ENCODE data around the gene NIT1. TPM values are rescaled to one million over a fixed set of nuclear protein-coding genes. Genes with fewer than 3 reads are reported as not detected.

The NIT1 gene
- total and polyA plus RNA-seq, 4 donors = 26.9 to 40.4 (median 38.0) TPM

DNA sequence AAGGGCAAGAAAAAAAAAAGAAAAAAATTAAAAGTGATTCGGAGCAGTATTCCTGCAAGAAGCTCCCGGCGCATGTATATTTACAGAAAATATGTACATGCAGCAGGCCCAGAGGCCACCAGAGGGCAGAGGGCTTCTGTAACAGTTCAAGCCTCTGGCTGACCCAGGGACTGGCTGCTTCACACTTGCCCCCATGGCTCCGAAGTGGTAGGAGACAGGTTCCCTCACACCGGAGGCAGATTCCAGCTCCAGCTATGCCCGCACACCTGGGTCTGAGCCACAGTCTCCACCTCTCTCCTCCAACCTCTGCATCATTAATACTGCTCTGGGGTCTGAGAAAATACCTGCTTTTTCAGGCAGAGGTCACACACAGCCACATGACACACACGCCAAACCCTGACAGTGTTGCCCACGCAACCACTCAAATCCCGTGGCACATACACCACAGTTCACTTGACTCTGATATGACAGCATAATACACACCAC lies 46.0 kb upstream of the NIT1 start:
- no peak for ATAC-seq (ENCODE audit: insufficient read depth, low FRiP score)
- DNase-seq = peak in 2 of 3 donors; percentile 17 to 41

DNA sequence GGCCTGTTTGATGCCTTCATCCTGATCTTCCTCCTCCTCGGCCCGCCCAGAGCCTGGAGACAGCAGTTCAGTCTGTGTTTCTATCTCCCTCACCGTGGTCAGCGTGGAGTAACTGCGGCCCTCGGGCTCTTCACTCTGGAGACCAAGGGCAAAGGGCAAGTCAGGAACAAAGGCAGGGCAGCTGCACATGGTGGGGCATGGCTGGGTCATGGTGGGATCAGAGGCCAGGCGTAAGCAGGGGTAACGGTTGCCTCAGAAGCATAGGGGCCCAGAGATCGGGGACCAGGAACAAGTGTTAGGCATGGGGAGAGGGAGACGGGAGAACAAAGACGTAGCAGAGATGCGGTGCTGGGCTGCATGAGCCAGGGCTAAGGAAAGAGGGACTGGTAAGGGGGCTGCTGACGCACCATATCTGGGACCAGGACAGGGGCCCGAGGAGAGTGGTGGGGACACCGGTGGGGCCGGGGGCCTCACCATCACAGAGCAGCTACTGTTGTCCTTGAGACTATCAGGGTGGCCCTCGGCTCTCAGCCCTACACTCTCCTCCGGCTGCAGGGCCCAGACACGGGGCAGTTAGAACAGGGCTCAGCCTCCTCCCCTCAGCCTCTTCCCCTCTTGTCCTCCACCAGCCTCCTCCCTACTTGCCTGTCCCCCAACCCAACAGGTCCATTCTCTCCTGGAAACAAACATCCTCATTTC lies 45.0 kb upstream of the NIT1 start:
- TF ChIP-seq, protein P1, sequence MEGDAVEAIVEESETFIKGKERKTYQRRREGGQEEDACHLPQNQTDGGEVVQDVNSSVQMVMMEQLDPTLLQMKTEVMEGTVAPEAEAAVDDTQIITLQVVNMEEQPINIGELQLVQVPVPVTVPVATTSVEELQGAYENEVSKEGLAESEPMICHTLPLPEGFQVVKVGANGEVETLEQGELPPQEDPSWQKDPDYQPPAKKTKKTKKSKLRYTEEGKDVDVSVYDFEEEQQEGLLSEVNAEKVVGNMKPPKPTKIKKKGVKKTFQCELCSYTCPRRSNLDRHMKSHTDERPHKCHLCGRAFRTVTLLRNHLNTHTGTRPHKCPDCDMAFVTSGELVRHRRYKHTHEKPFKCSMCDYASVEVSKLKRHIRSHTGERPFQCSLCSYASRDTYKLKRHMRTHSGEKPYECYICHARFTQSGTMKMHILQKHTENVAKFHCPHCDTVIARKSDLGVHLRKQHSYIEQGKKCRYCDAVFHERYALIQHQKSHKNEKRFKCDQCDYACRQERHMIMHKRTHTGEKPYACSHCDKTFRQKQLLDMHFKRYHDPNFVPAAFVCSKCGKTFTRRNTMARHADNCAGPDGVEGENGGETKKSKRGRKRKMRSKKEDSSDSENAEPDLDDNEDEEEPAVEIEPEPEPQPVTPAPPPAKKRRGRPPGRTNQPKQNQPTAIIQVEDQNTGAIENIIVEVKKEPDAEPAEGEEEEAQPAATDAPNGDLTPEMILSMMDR (IDR thresholded peaks at IDR 0.05; ENCODE audit: control extremely low read depth, extremely low read depth) = no peak
- DNase-seq = no peak
- 93 to 95% methylated on average over 19 of the region's 19 CpGs for WGBS, 2 donors
- no peak overlapping the region for H3K4me3 ChIP-seq
- H3K9ac ChIP-seq (ENCODE audit: insufficient read depth in 1 of 2, low read length in 2 of 2) = no peak overlapping the region
- peaks cover 0 to 2% (median 0%) of the 10 kb centered on the region in 4 donors for H3K36me3 ChIP-seq (ENCODE audit: control insufficient read depth in 4 of 4, insufficient read depth in 4 of 4, low read length in 4 of 4)
- no peak overlapping the region for H3K27ac ChIP-seq (ENCODE audit: low read depth in 1 of 2, low read length in 1 of 2)
- no peaks in the 10 kb centered on the region for H3K9me3 ChIP-seq (ENCODE audit: control insufficient read depth in 4 of 4, insufficient read depth in 3 of 4, low read length in 3 of 4)
- no peaks in the 10 kb centered on the region for H3K27me3 ChIP-seq (ENCODE audit: control insufficient read depth in 3 of 3, insufficient read depth in 3 of 3, low read length in 2 of 3)
- peaks cover 0 to 2% (median 0%) of the 10 kb centered on the region in 5 donors for H3K4me1 ChIP-seq (ENCODE audit: control insufficient read depth in 5 of 5, insufficient read depth in 5 of 5, low read length in 5 of 5)
- no peak for ATAC-seq (ENCODE audit: insufficient read depth, low FRiP score)

More for the DNA sequence above, 46.0 kb upstream of the NIT1 start:
- H3K36me3 ChIP-seq (ENCODE audit: control insufficient read depth in 4 of 4, insufficient read depth in 4 of 4, low read length in 4 of 4) = peaks cover 0 to 2% (median 0%) of the 10 kb centered on the region in 4 donors
- no peaks in the 10 kb centered on the region for H3K27me3 ChIP-seq (ENCODE audit: control insufficient read depth in 3 of 3, insufficient read depth in 3 of 3, low read length in 2 of 3)
- no peak overlapping the region for H3K4me3 ChIP-seq
- no peaks in the 10 kb centered on the region for H3K9me3 ChIP-seq (ENCODE audit: control insufficient read depth in 4 of 4, insufficient read depth in 3 of 4, low read length in 3 of 4)
- TF ChIP-seq, protein P1 (IDR thresholded peaks at IDR 0.05; ENCODE audit: control extremely low read depth, extremely low read depth) = peak; percentile 35
- no peak overlapping the region for H3K27ac ChIP-seq (ENCODE audit: low read depth in 1 of 2, low read length in 1 of 2)
- WGBS, 2 donors = 55 to 59% methylated on average over 9 of the region's 9 CpGs
- no peak overlapping the region for H3K9ac ChIP-seq (ENCODE audit: insufficient read depth in 1 of 2, low read length in 2 of 2)
- peaks cover 0 to 2% (median 0%) of the 10 kb centered on the region in 5 donors for H3K4me1 ChIP-seq (ENCODE audit: control insufficient read depth in 5 of 5, insufficient read depth in 5 of 5, low read length in 5 of 5)

DNA sequence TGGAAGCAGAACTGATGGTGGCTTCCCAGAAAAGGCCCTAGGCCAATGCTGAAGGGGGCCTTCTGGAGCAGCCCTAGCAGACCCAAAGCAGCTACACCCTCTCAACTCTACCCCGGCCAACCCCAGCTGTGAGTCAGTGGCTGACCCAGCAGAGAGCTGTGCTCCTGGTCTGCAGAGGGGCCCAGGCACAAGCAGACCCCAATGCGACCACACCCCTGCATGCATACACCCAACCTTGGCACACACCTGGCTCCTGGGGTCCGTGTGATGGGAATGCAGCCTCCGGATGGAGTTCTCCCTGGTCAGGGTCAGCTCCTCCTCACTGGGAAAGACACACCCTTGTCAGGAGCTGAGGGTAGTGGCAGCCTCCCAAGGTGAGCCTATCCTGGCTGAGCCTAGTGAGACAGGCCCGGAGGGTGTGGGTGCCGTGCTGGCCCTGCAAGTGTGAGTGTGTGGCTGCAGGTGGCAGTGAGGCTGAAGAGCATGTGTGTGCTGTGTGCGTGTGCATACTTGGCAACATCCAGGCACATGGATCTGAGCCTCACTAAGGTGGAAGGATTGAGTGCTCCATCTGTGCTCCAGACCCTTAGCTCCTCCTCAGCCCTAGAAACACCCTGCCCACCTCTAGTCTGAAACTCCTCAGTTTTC lies 44.3 kb upstream of the NIT1 start:
- no peak for ATAC-seq (ENCODE audit: insufficient read depth, low FRiP score)
- Histone ChIP-seq H3K9ac (ENCODE audit: insufficient read depth in 1 of 2, low read length in 2 of 2) (no peak overlapping the region), H3K4me1 (ENCODE audit: control insufficient read depth in 5 of 5, insufficient read depth in 5 of 5, low read length in 5 of 5) (no peaks in the 10 kb centered on the region), H3K27ac (ENCODE audit: low read depth in 1 of 2, low read length in 1 of 2) (no peak overlapping the region), H3K9me3 (ENCODE audit: control insufficient read depth in 4 of 4, insufficient read depth in 3 of 4, low read length in 3 of 4) (no peaks in the 10 kb centered on the region), H3K27me3 (ENCODE audit: control insufficient read depth in 3 of 3, insufficient read depth in 3 of 3, low read length in 2 of 3) (no peaks in the 10 kb centered on the region), H3K4me3 (no peak overlapping the region), H3K36me3 (ENCODE audit: control insufficient read depth in 4 of 4, insufficient read depth in 4 of 4, low read length in 4 of 4) (peaks cover 0 to 2% (median 0%) of the 10 kb centered on the region in 4 donors)
- TF ChIP-seq, protein P1 (IDR thresholded peaks at IDR 0.05; ENCODE audit: control extremely low read depth, extremely low read depth) = no peak
- DNase-seq = no peak
- 76% methylated on average over 7 of the region's 7 CpGs for WGBS, 2 donors
